GM23248 (cell line): ENCODE measurements around the gene ACOT6. TPM values are rescaled to one million over a fixed set of nuclear protein-coding genes. Genes with fewer than 3 reads are reported as not detected.
A peak's percentile ranks its signal among the peaks of the same experiment; 100 is the strongest.

Experiments used
- DNase-seq: peaks from one replicate; pipeline ENCODE4 v3.0.0-alpha.2; 2015
- H2AFZ ChIP-seq: fragments of 200-600 bp; sonication (generic); 2 replicates; pipeline ENCODE4 v1.6.1; 2016; ENCODE audit warnings: antibody characterized with exemption
- H3F3A ChIP-seq: fragments of 200-600 bp; sonication (generic); 2 replicates; pipeline ENCODE4 v1.6.1; 2016; ENCODE audit warnings: mild to moderate bottlenecking, antibody characterized with exemption, mixed run types; ENCODE audit not compliant: insufficient read depth
- H3K27ac ChIP-seq: fragments of 200-600 bp; sonication (generic); 2 replicates; pipeline ENCODE4 v1.5.1; 2016; ENCODE audit warnings: mild to moderate bottlenecking
- H3K27me3 ChIP-seq: fragments of 200-600 bp; sonication (generic); replicated peaks from 2 replicates; pipeline ENCODE4 v1.6.1; 2016; ENCODE audit warnings: mild to moderate bottlenecking; ENCODE audit not compliant: insufficient read depth
- H3K36me3 ChIP-seq: fragments of 200-600 bp; sonication (generic); 2 replicates; pipeline ENCODE4 v1.6.1; 2016; ENCODE audit warnings: low read depth, mild to moderate bottlenecking
- H3K4me1 ChIP-seq: fragments of 200-600 bp; sonication (generic); 2 replicates; pipeline ENCODE4 v1.6.1; 2016; ENCODE audit warnings: mild to moderate bottlenecking; ENCODE audit not compliant: insufficient read depth
- H3K4me2 ChIP-seq: fragments of 200-600 bp; sonication (generic); one replicate; pipeline ENCODE4 v1.6.1; 2016; ENCODE audit warnings: mild to moderate bottlenecking; ENCODE audit not compliant: unreplicated experiment
- H3K4me3 ChIP-seq: fragments of 200-600 bp; sonication (generic); 2 replicates; pipeline ENCODE4 v1.5.1; 2016; ENCODE audit warnings: mild to moderate bottlenecking
- H3K79me2 ChIP-seq: fragments of 200-600 bp; sonication (generic); 2 replicates; pipeline ENCODE4 v1.6.1; 2016; ENCODE audit warnings: mild to moderate bottlenecking; ENCODE audit not compliant: insufficient read depth
- H3K9ac ChIP-seq: fragments of 200-600 bp; sonication (generic); 2 replicates; pipeline ENCODE4 v1.6.1; 2016; ENCODE audit warnings: mild to moderate bottlenecking
- H3K9me2 ChIP-seq: fragments of 200-600 bp; sonication (generic); 2 replicates; pipeline ENCODE4 v1.6.1; 2016; ENCODE audit warnings: mixed run types, mild to moderate bottlenecking, moderate library complexity; ENCODE audit not compliant: insufficient read depth
- H3K9me3 ChIP-seq: fragments of 200-600 bp; sonication (generic); one replicate; pipeline ENCODE4 v1.6.1; 2017; ENCODE audit warnings: low read depth
- H4K20me1 ChIP-seq: fragments of 200-600 bp; sonication (generic); 2 replicates; pipeline ENCODE4 v1.6.0; 2016; ENCODE audit not compliant: insufficient read depth
- EZH2 ChIP-seq: fragments of 200-600 bp; sonication (generic); IDR thresholded peaks from 2 replicates; pipeline ENCODE4 v1.6.1; 2018; ENCODE audit warnings: antibody characterized with exemption, mild to moderate bottlenecking; ENCODE audit not compliant: insufficient read depth, poor library complexity, severe bottlenecking
- EZH2phosphoT487 ChIP-seq: fragments of 200-600 bp; sonication (generic); IDR thresholded peaks from 2 replicates; pipeline ENCODE4 v1.6.1; 2018; ENCODE audit warnings: antibody characterized with exemption, moderate library complexity, mild to moderate bottlenecking, low read depth; ENCODE audit not compliant: insufficient read depth
- WGBS, 2 experiments: methylation state at CpG; one replicate each; pipeline ENCODE4 v1.1.6; 2015 to 2017; ENCODE audit warnings: low lambda C conversion rate in 2 of 2, low coverage in 1 of 2; ENCODE audit errors: missing lambda C conversion rate in 2 of 2; 5-methylcytosine and 5-hydroxymethylcytosine counted together
- in situ Hi-C: fragments of 300-500 bp; cut with MboI; formaldehyde crosslinking; loops from 2 replicates; pipeline ENCODE4 v1.15.0; 2020
- polyA plus RNA-seq: library from polyadenylated mRNA; unstranded; fragments of >200 nt; fragmentation: Nextera tagmentation; extraction: Ambion mirVana; gene quantifications from 2 replicates; pipeline ENCODE4 v1.2.1, GENCODE V29; 2016
- total RNA-seq: library from RNA; depleted of rRNA; stranded (reverse); fragments of >200 nt; shearing (Covaris generic); gene quantifications from 2 replicates; pipeline ENCODE4 v1.2.3, GENCODE V29; 2014

Gene ACOT6
- total and polyA plus RNA-seq, 2 experiments from 2014 or later: not detected

GRCh38 chr14:73613046-73613383, 698 bp downstream of the ACOT6 start:
- Histone ChIP-seq H3K79me2 (no peaks in the 10 kb centered on the region), H3K9ac (peak overlapping the region; percentile 64), H3K27me3 (no peaks in the 10 kb centered on the region), H3K4me3 (peak overlapping the region; percentile 72), H3K9me2 (no peaks in the 10 kb centered on the region), H3K36me3 (no peaks in the 10 kb centered on the region), H3F3A (peaks cover 16% of the 10 kb centered on the region; the same call in 1 of the 2 replicates), H2AFZ (peak overlapping the region; percentile 79), H3K4me1 (no peaks in the 10 kb centered on the region), H3K4me2 (peak overlapping the region; percentile 54), H3K27ac (peak overlapping the region; percentile 43), H4K20me1 (no peaks in the 10 kb centered on the region), H3K9me3 (no peaks in the 10 kb centered on the region)
- TF ChIP-seq EZH2 (no peak), EZH2phosphoT487 (no peak)
- in situ Hi-C loops: no loop called here
- 2 to 4% methylated on average over 13 of the region's 13 CpGs for WGBS, 2 experiments
- no peak for DNase-seq

- TF ChIP-seq EZH2 (no peak), EZH2phosphoT487 (no peak)
- DNase-seq: no peak
- peak overlapping the region; percentile 72 for H3K4me3 ChIP-seq
- in situ Hi-C loops: no loop called here
- no peak overlapping the region for H3K27ac ChIP-seq
- peak overlapping the region; percentile 79 for H2AFZ ChIP-seq
- no peaks in the 10 kb centered on the region for H4K20me1 ChIP-seq
- H3K4me2 ChIP-seq: peak overlapping the region; percentile 54
- WGBS, 2 experiments: 85 to 86% methylated on average over 3 of the region's 3 CpGs
- no peaks in the 10 kb centered on the region for H3K79me2 ChIP-seq
- H3K36me3 ChIP-seq: no peaks in the 10 kb centered on the region
- no peaks in the 10 kb centered on the region for H3K9me2 ChIP-seq
- no peaks in the 10 kb centered on the region for H3K9me3 ChIP-seq
- peaks cover 16% of the 10 kb centered on the region; the same call in 1 of the 2 replicates for H3F3A ChIP-seq
- no peaks in the 10 kb centered on the region for H3K27me3 ChIP-seq
- no peaks in the 10 kb centered on the region for H3K4me1 ChIP-seq
- peak overlapping the region; percentile 64 for H3K9ac ChIP-seq
Observed at GRCh38 chr14:73613419-73613963, 1.2 kb downstream of the ACOT6 start.

- 62 to 67% methylated on average over 4 of the region's 4 CpGs for WGBS, 2 experiments
- no peak for TF ChIP-seq EZH2phosphoT487
- no peak for TF ChIP-seq EZH2
- Histone ChIP-seq H3K27me3 (no peaks in the 10 kb centered on the region), H3K4me2 (no peak overlapping the region), H3F3A (peaks cover 9% of the 10 kb centered on the region; the same call in 1 of the 2 replicates), H3K27ac (no peak overlapping the region), H4K20me1 (no peaks in the 10 kb centered on the region), H3K79me2 (no peaks in the 10 kb centered on the region), H3K9me3 (no peaks in the 10 kb centered on the region), H3K4me1 (no peaks in the 10 kb centered on the region), H2AFZ (no peak overlapping the region), H3K9me2 (no peaks in the 10 kb centered on the region), H3K36me3 (no peaks in the 10 kb centered on the region), H3K9ac (no peak overlapping the region), H3K4me3 (no peak overlapping the region)
- in situ Hi-C loops: no loop called here
- DNase-seq: no peak
Observed at GRCh38 chr14:73616831-73617230, 4.5 kb downstream of the ACOT6 start.

GRCh38 chr14:73619524-73619923, 7.2 kb downstream of the ACOT6 start:
- no peak overlapping the region for H3K27ac ChIP-seq
- in situ Hi-C loops: no loop called here
- H3F3A ChIP-seq: no peaks in the 10 kb centered on the region
- no peaks in the 10 kb centered on the region for H3K79me2 ChIP-seq
- no peaks in the 10 kb centered on the region for H3K9me3 ChIP-seq
- H3K4me2 ChIP-seq: no peak overlapping the region
- no peak for TF ChIP-seq EZH2
- TF ChIP-seq EZH2phosphoT487: no peak
- no peaks in the 10 kb centered on the region for H3K27me3 ChIP-seq
- H3K9ac ChIP-seq: no peak overlapping the region
- H3K9me2 ChIP-seq: no peaks in the 10 kb centered on the region
- H4K20me1 ChIP-seq: no peaks in the 10 kb centered on the region
- WGBS, 2 experiments: 17 to 33% methylated on average over 1 of the region's 1 CpG
- H3K36me3 ChIP-seq: no peaks in the 10 kb centered on the region
- DNase-seq: no peak
- H3K4me1 ChIP-seq: no peaks in the 10 kb centered on the region
- no peak overlapping the region for H2AFZ ChIP-seq
- no peak overlapping the region for H3K4me3 ChIP-seq

GRCh38 chr14:73620268-73620667, 8.0 kb downstream of the ACOT6 start:
- Histone ChIP-seq H3K4me1 (no peaks in the 10 kb centered on the region), H3K4me2 (no peak overlapping the region), H3K4me3 (no peak overlapping the region), H3K9me3 (no peaks in the 10 kb centered on the region), H3F3A (no peaks in the 10 kb centered on the region), H3K27ac (no peak overlapping the region), H2AFZ (no peak overlapping the region), H3K27me3 (no peaks in the 10 kb centered on the region), H3K9ac (no peak overlapping the region), H4K20me1 (no peaks in the 10 kb centered on the region), H3K36me3 (no peaks in the 10 kb centered on the region), H3K9me2 (no peaks in the 10 kb centered on the region), H3K79me2 (no peaks in the 10 kb centered on the region)
- in situ Hi-C loops: no loop called here
- no peak for DNase-seq
- no peak for TF ChIP-seq EZH2phosphoT487
- TF ChIP-seq EZH2: no peak
- WGBS, 2 experiments: 70 to 74% methylated on average over 9 to 10 of the region's 10 CpGs
